ENCODE measurements around the gene IGF2R.

IGF2R gene

DNA sequence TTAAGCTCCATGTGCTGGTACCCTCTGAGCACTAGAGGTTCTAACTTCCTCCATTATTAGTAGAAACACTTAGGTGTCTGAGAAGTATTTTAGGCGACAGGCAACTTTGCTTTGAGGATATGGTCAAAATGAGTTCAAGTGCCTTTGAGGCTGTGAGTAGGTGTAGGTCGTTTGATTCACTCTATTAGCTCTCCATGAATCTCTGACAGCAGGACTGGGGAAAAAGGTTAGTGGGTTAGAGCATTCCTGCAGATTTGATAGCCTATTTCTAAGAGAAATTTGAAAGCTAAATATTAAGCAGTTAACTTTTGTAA, 45.9 kb downstream of the IGF2R start:
- TF ChIP-seq TCF12 (IDR thresholded peaks at IDR 0.05; ENCODE audit: low read depth) (no peak), TEAD4 (IDR thresholded peaks at IDR 0.05) (no peak), RAD21 (IDR thresholded peaks at IDR 0.05; ENCODE audit: low read depth) (no peak), ZBTB7A (IDR thresholded peaks at IDR 0.05; ENCODE audit: low read depth) (no peak), NFIC (IDR thresholded peaks at IDR 0.05) (no peak), TAF1 (IDR thresholded peaks at IDR 0.05; ENCODE audit: low read depth) (no peak), FOXM1 (IDR thresholded peaks at IDR 0.05; ENCODE audit: borderline replicate concordance, low read depth) (no peak), EGR1 (IDR thresholded peaks at IDR 0.05) (no peak)
- TF ChIP-seq, protein P1, sequence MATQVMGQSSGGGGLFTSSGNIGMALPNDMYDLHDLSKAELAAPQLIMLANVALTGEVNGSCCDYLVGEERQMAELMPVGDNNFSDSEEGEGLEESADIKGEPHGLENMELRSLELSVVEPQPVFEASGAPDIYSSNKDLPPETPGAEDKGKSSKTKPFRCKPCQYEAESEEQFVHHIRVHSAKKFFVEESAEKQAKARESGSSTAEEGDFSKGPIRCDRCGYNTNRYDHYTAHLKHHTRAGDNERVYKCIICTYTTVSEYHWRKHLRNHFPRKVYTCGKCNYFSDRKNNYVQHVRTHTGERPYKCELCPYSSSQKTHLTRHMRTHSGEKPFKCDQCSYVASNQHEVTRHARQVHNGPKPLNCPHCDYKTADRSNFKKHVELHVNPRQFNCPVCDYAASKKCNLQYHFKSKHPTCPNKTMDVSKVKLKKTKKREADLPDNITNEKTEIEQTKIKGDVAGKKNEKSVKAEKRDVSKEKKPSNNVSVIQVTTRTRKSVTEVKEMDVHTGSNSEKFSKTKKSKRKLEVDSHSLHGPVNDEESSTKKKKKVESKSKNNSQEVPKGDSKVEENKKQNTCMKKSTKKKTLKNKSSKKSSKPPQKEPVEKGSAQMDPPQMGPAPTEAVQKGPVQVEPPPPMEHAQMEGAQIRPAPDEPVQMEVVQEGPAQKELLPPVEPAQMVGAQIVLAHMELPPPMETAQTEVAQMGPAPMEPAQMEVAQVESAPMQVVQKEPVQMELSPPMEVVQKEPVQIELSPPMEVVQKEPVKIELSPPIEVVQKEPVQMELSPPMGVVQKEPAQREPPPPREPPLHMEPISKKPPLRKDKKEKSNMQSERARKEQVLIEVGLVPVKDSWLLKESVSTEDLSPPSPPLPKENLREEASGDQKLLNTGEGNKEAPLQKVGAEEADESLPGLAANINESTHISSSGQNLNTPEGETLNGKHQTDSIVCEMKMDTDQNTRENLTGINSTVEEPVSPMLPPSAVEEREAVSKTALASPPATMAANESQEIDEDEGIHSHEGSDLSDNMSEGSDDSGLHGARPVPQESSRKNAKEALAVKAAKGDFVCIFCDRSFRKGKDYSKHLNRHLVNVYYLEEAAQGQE (IDR thresholded peaks at IDR 0.05; ENCODE audit: low read depth): no peak
- TF ChIP-seq, protein P2, sequence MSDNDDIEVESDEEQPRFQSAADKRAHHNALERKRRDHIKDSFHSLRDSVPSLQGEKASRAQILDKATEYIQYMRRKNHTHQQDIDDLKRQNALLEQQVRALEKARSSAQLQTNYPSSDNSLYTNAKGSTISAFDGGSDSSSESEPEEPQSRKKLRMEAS (IDR thresholded peaks at IDR 0.05): no peak
- TF ChIP-seq, protein P3, sequence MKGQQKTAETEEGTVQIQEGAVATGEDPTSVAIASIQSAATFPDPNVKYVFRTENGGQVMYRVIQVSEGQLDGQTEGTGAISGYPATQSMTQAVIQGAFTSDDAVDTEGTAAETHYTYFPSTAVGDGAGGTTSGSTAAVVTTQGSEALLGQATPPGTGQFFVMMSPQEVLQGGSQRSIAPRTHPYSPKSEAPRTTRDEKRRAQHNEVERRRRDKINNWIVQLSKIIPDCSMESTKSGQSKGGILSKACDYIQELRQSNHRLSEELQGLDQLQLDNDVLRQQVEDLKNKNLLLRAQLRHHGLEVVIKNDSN (IDR thresholded peaks at IDR 0.05): no peak

DNA sequence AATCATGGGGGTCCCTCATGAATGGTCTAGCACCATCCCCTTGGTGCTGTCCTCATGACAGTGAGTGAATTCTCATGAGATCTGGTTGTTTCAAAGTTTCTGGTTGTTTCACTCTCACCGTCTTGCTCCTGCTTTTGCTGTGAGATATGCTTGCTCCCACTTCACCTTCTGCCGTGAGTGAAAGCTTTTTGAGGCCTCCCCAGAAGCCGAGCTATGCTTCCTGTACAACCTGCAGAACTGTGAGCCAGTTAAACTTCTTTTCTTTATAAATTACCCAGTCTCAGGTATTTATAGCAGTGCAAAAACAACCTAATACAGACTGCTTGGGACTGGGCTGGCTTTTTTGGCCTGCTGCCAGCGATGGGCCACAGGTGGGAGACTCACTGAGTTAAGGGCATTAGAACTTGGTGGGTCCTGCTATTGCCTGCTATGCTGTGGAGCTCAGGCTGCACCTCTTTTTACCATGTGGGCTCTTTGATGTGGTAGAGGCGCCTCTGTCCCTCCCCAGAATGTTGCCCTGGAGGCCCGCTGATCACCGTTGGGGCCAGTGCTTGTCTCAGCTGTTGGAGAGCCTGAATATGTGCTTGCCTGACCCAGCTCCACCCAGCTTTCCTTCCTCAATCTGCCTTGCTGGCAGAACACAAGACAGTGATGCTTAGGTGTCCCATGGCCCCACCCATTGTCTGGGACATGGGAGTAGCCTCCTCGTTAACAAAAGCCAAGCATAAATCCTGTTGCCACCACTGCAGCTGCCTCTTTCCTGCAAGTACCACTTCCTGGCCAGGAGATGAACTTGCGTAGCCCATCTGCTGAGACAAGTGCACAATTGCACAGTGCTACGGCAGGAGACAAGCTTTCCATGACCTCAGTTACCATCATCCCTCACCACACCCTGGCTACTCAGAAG, 47.1 kb downstream of the IGF2R start:
- TF ChIP-seq CEBPB (IDR thresholded peaks at IDR 0.05) (no peak), TEAD4 (IDR thresholded peaks at IDR 0.05) (no peak), TAF1 (IDR thresholded peaks at IDR 0.05; ENCODE audit: low read depth) (no peak), CREB1 (IDR thresholded peaks at IDR 0.05; ENCODE audit: low read depth) (no peak), YY1 (IDR thresholded peaks at IDR 0.05; ENCODE audit: low read depth) (no peak)
- TF ChIP-seq, protein P3 (IDR thresholded peaks at IDR 0.05): no peak

DNA sequence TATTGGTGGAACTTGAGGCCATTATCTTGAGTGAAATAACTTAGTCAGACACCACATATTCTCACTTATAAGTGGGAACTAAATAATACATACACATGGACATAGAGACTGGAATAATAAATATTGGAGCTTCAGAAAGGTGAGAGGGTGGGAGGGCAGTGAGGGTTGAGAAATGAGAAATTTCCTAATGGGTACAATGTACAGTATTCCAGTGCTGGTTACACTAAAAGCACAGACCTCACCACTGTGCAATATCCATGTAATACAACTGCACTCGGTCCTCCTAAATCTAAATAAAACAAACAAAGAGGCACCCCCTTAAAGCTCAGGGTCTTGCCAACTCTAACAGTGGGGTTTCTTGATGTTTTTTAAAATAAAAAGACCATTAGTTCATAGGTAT, 53.2 kb downstream of the IGF2R start:
- TF ChIP-seq CREB1 (IDR thresholded peaks at IDR 0.05; ENCODE audit: low read depth): no peak

DNA sequence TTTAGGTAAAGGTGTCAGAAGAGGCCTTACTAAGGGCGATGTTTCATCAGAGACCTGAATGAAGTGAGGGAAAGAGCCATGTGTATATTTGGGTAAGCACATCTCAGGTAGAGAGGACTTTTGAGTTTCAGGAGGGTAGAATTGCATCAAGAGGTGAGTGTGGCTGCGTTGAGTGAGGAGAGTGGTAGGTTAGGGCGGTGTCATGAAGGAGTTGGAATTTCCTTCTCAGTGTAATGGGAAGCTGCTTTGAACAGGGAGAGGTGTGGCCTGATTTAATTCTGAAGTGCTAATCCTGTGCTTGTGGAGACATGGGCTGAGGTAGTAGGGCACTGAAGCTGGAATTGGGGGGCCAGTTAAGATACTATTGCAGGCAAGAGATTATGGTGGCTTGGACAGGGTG, 53.9 kb downstream of the IGF2R start:
- TF ChIP-seq ZBTB7A (IDR thresholded peaks at IDR 0.05; ENCODE audit: low read depth) (no peak), RAD21 (IDR thresholded peaks at IDR 0.05; ENCODE audit: low read depth) (no peak), CEBPB (IDR thresholded peaks at IDR 0.05) (no peak), NFIC (IDR thresholded peaks at IDR 0.05) (no peak), TCF12 (IDR thresholded peaks at IDR 0.05; ENCODE audit: low read depth) (no peak), TEAD4 (IDR thresholded peaks at IDR 0.05) (no peak), EP300 (IDR thresholded peaks at IDR 0.05; ENCODE audit: borderline replicate concordance) (no peak), EGR1 (IDR thresholded peaks at IDR 0.05) (no peak), TAF1 (IDR thresholded peaks at IDR 0.05; ENCODE audit: low read depth) (no peak), FOXM1 (IDR thresholded peaks at IDR 0.05; ENCODE audit: borderline replicate concordance, low read depth) (no peak), YY1 (IDR thresholded peaks at IDR 0.05; ENCODE audit: low read depth) (no peak), CREB1 (IDR thresholded peaks at IDR 0.05; ENCODE audit: low read depth) (no peak)
- TF ChIP-seq, protein P2 (IDR thresholded peaks at IDR 0.05): no peak
- TF ChIP-seq, protein P1 (IDR thresholded peaks at IDR 0.05; ENCODE audit: low read depth): no peak
- TF ChIP-seq, protein P3 (IDR thresholded peaks at IDR 0.05): no peak

DNA sequence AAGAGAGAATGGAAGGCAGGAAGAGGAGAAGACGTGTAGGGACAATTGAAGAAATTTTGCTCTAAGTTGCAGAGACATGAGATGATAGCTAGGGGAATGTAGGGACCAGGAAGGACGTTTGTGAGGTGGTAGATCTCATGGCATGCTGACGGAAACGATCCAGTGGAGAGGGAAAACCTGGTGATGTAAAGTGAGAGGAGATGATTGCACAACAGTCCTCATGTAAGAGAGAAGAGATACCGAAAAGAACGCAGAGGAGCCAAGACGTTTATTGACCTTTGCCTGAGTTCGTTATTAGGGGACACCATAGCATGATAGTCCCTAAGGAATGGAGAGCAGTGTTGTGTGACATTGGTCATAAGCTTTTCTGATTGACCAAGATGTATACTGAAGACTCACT, 55.3 kb downstream of the IGF2R start:
- TF ChIP-seq FOXM1 (IDR thresholded peaks at IDR 0.05; ENCODE audit: borderline replicate concordance, low read depth): no peak
- TF ChIP-seq, protein P2 (IDR thresholded peaks at IDR 0.05): no peak
- no peak for TF ChIP-seq CREB1 (IDR thresholded peaks at IDR 0.05; ENCODE audit: low read depth)
- no peak for TF ChIP-seq ZBTB7A (IDR thresholded peaks at IDR 0.05; ENCODE audit: low read depth)
- TF ChIP-seq NFIC (IDR thresholded peaks at IDR 0.05): no peak
- TF ChIP-seq, protein P1 (IDR thresholded peaks at IDR 0.05; ENCODE audit: low read depth): no peak
- TF ChIP-seq EP300 (IDR thresholded peaks at IDR 0.05; ENCODE audit: borderline replicate concordance): no peak
- no peak for TF ChIP-seq CEBPB (IDR thresholded peaks at IDR 0.05)
- TF ChIP-seq TCF12 (IDR thresholded peaks at IDR 0.05; ENCODE audit: low read depth): no peak
- no peak for TF ChIP-seq TEAD4 (IDR thresholded peaks at IDR 0.05)
- TF ChIP-seq, protein P3 (IDR thresholded peaks at IDR 0.05): no peak
- TF ChIP-seq YY1 (IDR thresholded peaks at IDR 0.05; ENCODE audit: low read depth): no peak
- no peak for TF ChIP-seq RAD21 (IDR thresholded peaks at IDR 0.05; ENCODE audit: low read depth)
- no peak for TF ChIP-seq EGR1 (IDR thresholded peaks at IDR 0.05)
- TF ChIP-seq TAF1 (IDR thresholded peaks at IDR 0.05; ENCODE audit: low read depth): no peak

Data from Ishikawa (cell line).